ENCODE measurements around the gene STOML2. TPM values are rescaled to one million over a fixed set of nuclear protein-coding genes. Genes with fewer than 3 reads are reported as not detected.

STOML2 gene
- total RNA-seq, 2 experiments from 2014 or later: 104 to 108 TPM

DNA sequence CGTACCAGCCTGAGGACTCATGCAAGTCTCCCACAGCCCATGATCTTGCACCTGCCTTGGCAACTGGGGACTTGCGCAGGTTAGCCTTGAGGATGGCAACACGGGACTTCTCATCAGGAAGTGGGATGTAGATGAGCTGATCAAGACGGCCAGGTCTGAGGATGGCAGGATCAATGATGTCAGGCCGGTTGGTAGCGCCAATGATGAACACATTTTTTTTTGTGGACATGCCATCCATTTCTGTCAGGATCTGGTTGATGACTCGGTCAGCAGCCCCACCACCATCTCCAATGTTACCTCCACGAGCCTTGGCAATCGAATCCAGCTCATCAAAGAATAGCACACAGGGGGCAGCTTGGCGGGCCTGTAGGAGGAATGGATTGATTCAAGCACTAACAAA lies 43.5 kb downstream of the STOML2 start:
- no peaks in the 10 kb centered on the region for H3K9me3 Mint-ChIP-seq
- no peak overlapping the region for H3K4me3 Mint-ChIP-seq
- CTCF ChIA-PET: interaction anchor here (1.3 kb wide), 1 partner anchor 12 kb away, joined by 6 read pairs; the partner anchor contains the start of gene VCP
- POLR2A ChIA-PET: interaction anchor here (0.6 kb wide), 1 partner anchor 11 kb away, joined by 7 read pairs; no protein-coding TSS in a partner anchor
- no peak overlapping the region for H3K27ac Mint-ChIP-seq
- H3K4me1 Mint-ChIP-seq: no peaks in the 10 kb centered on the region
- H3K36me3 Mint-ChIP-seq (ENCODE audit: low read depth): peaks cover 87% of the 10 kb centered on the region
- no peaks in the 10 kb centered on the region for H3K27me3 Mint-ChIP-seq
- no peak for DNase-seq

DNA sequence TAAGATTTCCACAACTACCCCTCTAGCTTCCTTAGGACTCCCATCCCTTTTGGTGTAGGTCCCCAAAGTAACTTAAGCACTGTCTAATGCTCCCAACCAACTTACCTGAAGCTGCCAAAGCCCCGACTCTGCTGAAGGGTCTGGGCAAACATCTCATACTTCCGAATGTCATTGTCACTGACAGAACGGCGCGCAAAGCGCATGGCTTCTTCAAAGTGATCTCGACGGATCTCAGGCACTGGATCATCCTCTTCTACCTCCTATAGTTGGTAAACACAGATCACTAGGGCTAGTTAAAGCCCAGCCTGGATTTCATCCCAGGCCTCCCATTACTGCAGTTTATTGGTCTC lies 45.7 kb downstream of the STOML2 start:
- no peak overlapping the region for H3K4me3 Mint-ChIP-seq
- CTCF ChIA-PET: no interaction called here
- POLR2A ChIA-PET: no interaction called here

DNA sequence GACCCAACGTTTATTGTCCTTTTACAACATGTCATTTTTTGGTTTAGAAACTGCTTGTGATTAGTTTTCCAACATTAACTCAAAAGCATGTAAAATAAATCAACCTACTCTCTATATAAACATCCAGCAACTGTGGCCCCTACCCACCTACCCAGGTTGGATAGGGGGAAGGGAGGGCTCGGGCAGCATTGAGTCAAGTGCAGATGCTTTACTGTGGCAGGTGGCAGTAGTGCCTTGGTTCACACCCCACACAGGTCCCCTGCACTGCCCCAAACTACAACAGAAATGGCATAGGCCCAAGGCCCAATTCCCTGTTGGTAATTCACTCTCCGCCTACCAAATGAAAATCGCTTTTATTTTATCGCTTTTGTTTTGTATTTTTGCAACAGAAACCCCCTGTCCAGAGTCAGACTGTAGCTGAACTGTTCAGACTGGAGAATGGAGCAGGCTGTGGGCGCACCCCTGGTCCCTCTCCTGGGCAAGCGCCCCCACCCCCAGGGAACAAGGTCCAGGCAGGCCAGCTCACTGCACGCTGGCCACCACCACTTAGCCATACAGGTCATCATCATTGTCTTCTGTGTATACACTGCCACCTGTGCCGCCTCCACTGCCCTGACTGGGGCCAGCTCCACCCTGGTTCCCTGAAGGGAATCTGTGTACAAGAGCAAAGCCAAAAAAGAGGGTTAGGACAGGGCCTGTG lies 46.2 kb downstream of the STOML2 start:
- Mint-ChIP-seq H3K27ac (peak overlapping the region; percentile 52), H3K27me3 (no peaks in the 10 kb centered on the region)

More for the DNA sequence above, 45.7 kb downstream of the STOML2 start:
- H3K27me3 Mint-ChIP-seq: no peaks in the 10 kb centered on the region
- peaks cover 75% of the 10 kb centered on the region for H3K36me3 Mint-ChIP-seq (ENCODE audit: low read depth)
- DNase-seq: no peak
- H3K9me3 Mint-ChIP-seq: no peaks in the 10 kb centered on the region
- no peaks in the 10 kb centered on the region for H3K4me1 Mint-ChIP-seq
- H3K27ac Mint-ChIP-seq: peak overlapping the region; percentile 52

DNA sequence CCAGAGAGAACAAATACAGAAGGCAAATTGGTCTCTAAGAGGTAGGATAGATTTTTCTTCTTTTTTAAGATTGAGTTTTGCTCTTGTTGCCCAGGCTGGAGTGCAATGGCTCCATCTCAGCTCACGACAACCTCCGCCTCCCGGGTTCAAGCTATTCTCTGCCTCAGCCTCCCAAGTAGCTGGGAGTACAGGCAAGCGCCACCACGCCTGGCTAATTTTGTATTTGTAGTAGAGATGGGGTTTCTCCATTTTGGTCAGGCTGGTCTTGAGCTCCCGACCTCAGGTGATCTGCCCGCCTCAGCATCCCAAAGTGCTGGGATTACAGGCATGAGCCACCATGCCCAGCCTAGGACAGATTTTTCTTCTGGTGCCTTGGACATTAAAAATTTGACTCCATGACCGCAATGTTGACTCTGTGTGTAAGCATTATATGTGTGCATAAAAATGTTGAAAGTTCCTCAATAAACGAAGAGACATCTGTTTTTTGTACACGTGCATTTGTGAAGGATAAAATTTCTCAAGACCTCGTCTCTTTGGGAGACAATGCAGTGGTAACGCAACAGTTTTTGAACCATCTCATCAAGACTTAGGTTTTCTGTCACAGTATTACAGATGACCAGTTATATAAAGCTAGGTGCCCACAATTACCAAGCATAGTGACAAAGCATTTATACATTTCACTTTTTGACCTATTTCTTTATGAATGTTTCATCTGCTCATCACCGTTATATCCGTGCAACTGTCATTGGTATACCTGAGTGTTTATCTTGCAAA lies 47.9 kb downstream of the STOML2 start:
- Mint-ChIP-seq H3K4me3 (no peak overlapping the region), H3K36me3 (ENCODE audit: low read depth) (peaks cover 62% of the 10 kb centered on the region), H3K27me3 (no peaks in the 10 kb centered on the region), H3K9me3 (no peaks in the 10 kb centered on the region), H3K27ac (no peak overlapping the region), H3K4me1 (peaks cover 3% of the 10 kb centered on the region)
- POLR2A ChIA-PET: no interaction called here
- CTCF ChIA-PET: interaction anchor here (1.9 kb wide), 1 partner anchor 11 kb away, joined by 6 read pairs; no protein-coding TSS in a partner anchor
- no peak for DNase-seq

More for the DNA sequence above, 46.2 kb downstream of the STOML2 start:
- POLR2A ChIA-PET: no interaction called here
- Mint-ChIP-seq H3K4me1 (no peaks in the 10 kb centered on the region), H3K36me3 (ENCODE audit: low read depth) (peaks cover 72% of the 10 kb centered on the region), H3K4me3 (no peak overlapping the region), H3K9me3 (no peaks in the 10 kb centered on the region)
- CTCF ChIA-PET: no interaction called here
- DNase-seq: no peak

DNA sequence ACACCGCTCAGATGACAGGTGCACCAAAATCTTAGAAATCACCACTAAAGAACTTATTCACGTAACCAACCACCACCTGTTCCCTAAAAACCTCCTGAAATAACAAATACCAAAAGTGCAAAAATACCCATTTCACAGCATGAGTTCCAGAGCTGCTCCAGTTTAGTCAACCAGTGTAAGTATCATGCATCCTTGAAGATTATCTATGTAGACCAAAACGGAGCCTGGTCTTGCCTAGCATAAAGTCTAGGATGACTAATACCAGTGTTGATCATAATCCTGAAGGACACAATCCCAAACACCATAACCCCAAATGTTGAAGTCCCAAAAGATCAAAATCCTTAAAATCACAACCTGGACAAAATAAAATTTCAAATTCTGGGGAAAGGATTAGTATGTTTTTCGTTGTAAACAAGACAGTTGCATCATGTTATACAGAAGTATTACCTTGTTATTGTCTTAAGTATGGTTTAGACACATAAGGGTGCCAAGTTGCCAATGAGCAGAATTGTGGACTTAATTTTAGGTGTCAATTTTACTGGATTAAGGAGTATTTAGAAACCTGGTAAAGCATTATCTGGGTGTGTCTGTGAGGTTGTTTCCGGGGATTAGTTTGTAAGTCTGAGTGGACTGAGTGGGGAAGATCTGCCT lies 48.6 kb downstream of the STOML2 start:
- no peak overlapping the region for H3K27ac Mint-ChIP-seq
- POLR2A ChIA-PET: no interaction called here

DNA sequence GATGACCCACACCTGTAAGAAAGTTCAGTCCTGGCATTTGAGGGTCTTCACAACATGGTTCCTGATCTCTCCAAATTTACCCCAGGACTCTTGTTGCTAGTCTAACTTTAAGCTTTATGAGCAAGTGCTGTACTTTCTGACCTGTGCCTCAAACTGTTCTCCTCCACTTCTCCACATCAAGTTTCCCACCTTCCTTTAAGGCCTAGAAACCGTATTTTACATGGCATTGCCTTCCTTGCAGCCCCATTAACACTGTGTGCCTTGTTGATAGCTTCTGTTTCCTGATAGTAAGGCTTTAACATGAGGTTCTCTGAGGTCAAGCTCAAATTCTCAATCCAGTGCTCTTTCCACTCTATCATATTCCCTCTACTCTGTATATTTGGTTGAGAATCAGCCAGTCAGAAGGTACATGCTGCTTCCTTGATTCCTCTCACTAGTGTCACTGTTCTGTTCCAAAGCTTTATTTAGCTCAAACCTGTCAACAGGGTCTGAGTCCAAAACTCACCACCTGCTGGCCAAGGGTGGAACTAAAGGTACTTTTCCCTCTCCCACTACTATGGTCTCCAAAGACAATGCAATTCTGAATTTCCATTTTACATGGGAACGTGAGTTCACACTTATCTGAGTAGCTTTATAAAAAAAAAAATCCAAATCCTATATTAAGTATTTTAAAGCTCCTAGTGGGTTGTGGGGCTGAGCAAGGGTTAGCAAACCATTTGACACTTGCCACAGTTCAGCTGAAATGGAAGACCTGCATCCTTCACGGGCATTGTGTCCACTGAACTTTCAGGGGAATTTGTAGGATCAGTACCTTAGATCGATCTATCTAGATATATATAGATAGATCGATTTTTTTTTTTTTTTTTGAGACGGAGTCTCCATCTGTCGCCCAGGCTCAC lies 51.6 kb downstream of the STOML2 start:
- peak; percentile 61 for DNase-seq
- H3K36me3 Mint-ChIP-seq (ENCODE audit: low read depth): peaks cover 36% of the 10 kb centered on the region
- no peaks in the 10 kb centered on the region for H3K27me3 Mint-ChIP-seq
- H3K4me3 Mint-ChIP-seq: no peak overlapping the region
- H3K27ac Mint-ChIP-seq: peak overlapping the region; percentile 55
- H3K9me3 Mint-ChIP-seq: no peaks in the 10 kb centered on the region
- peaks cover 3% of the 10 kb centered on the region for H3K4me1 Mint-ChIP-seq
- CTCF ChIA-PET: interaction anchor here (0.6 to 3.6 kb wide), 22 partner anchors 9 to 842 kb away, joined by 3 to 25 read pairs (median 4); partner anchors contain the start of genes FANCG and VCP
- POLR2A ChIA-PET: interaction anchor here (1.0 kb wide), 1 partner anchor 152 kb away, joined by 6 read pairs; no protein-coding TSS in a partner anchor

More for the DNA sequence above, 48.6 kb downstream of the STOML2 start:
- Mint-ChIP-seq H3K27me3 (no peaks in the 10 kb centered on the region), H3K36me3 (ENCODE audit: low read depth) (peaks cover 55% of the 10 kb centered on the region), H3K4me1 (peaks cover 3% of the 10 kb centered on the region), H3K9me3 (no peaks in the 10 kb centered on the region), H3K4me3 (no peak overlapping the region)
- CTCF ChIA-PET: interaction anchor here (1.9 kb wide), 1 partner anchor 11 kb away, joined by 6 read pairs; no protein-coding TSS in a partner anchor
- DNase-seq: no peak

Other genes with a start within 250 kb of the STOML2 start
- gene PHF24, start 144.8 kb downstream of the STOML2 start, total RNA-seq: not detected
- gene DNAJB5, start 113.4 kb downstream of the STOML2 start, total RNA-seq: 1 to 10 TPM; 3.5 to 4.6 TPM
- 100 to 1,000 TPM; 189 to 238 TPM for gene VCP, start 30.5 kb downstream of the STOML2 start, total RNA-seq
- gene FANCG, start 23.2 kb downstream of the STOML2 start, total RNA-seq: 100 to 1,000 TPM; 117 to 123 TPM
- 10 to 100 TPM; 22.0 to 29.0 TPM for gene PIGO, start 6.5 kb downstream of the STOML2 start, total RNA-seq
- gene ATOSB, start 12.7 kb upstream of the STOML2 start, total RNA-seq: 10 to 100 TPM; 15.6 to 17.6 TPM
- gene UNC13B, start 58.9 kb upstream of the STOML2 start, total RNA-seq: under 1 TPM; 0.12 to 0.25 TPM